ENCODE results near the gene CNST. TPM values are rescaled to one million over a fixed set of nuclear protein-coding genes. Genes with fewer than 3 reads are reported as not detected.

Gene CNST, protein sequence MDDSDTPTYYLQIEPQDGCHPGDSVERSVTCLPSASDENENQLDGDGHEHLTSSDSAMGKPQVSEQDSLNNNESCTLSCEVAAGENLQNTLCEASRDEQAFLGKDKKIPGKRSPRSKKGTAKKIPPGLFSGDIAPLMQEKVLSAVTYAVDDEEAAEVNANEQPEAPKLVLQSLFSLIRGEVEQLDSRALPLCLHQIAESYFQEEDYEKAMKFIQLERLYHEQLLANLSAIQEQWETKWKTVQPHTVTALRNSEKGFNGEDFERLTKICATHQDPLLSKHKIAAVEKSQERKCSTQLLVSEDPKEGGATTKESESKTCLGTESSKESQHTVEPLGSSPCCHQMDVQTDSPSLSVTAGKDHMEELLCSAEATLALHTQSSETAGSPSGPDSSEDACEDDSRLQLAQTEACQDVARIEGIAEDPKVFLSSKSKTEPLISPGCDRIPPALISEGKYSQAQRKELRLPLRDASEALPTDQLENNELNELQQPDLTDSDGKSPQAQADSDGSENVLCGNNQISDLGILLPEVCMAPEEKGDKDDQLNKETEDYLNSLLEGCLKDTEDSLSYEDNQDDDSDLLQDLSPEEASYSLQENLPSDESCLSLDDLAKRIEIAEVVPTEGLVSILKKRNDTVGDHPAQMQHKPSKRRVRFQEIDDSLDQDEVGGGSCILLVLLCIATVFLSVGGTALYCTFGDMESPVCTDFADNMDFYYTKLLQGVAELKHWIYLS
- total RNA-seq (2022; extraction: Qiagen RNA extraction), result 6.6 to 9.9 TPM (median 9.5 TPM) in 5 replicates

GRCh38 chr1:246566128-246566812 is at the start of gene CNST, which contains the start of gene TFB2M:
Gene CNST (plus strand): TSS chr1:246566456. CDS start chr1:246591563, 25,107 bp downstream.
Gene TFB2M (minus strand): TSS chr1:246566261. CDS start chr1:246566138, 123 bp downstream.

Other genes with a start within 250 kb of the CNST start
- gene SMYD3, start 59.2 kb upstream of the CNST start, total RNA-seq (2022; extraction: Qiagen RNA extraction), result 11.5 to 14.7 TPM (median 13.1 TPM) in 5 replicates
- gene TFB2M, start 195 bp upstream of the CNST start, total RNA-seq (2022; extraction: Qiagen RNA extraction), result 34.1 to 41.8 TPM (median 36.4 TPM) in 5 replicates
- 44.2 to 48.6 TPM (median 46.8 TPM) in 5 replicates for gene SCCPDH, start 158.0 kb downstream of the CNST start, total RNA-seq (2022; extraction: Qiagen RNA extraction)

All from A549 treated with Hydrocortisone at 1 μM for 4 hours (cell line).